GM10847 (cell line): Measurements from ENCODE around the gene PARVB.

Experiments used
- POLR2A ChIP-seq: IDR thresholded peaks from 2 replicates; pipeline ENCODE4 v1.6.1; 2011; ENCODE audit not compliant: insufficient read length; ENCODE audit errors: extremely low read depth

Gene PARVB

GRCh38 chr22:44018594-44018993 lies 5.5 kb upstream of the PARVB start:
- no peak for TF ChIP-seq POLR2A

DNA sequence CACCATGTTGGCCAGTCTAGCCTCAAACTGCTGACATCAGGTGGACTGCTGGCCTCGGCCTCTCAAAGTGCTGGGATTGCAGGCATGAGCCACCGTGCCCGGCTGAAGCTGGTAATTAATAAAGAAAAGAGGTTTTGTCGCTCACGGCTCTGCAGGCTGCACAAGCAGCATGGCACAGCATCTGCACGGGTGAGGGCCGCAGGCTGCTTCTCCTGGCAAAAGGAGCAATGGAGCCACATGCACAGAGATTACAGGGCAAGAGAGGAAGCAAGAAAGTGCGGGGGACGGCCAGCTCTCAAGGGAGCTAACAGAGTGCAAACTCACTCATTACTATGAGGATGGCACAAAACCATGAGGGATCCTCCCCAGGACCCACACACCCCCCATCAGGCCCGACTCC lies 4.7 kb upstream of the PARVB start:
- no peak for TF ChIP-seq POLR2A

DNA sequence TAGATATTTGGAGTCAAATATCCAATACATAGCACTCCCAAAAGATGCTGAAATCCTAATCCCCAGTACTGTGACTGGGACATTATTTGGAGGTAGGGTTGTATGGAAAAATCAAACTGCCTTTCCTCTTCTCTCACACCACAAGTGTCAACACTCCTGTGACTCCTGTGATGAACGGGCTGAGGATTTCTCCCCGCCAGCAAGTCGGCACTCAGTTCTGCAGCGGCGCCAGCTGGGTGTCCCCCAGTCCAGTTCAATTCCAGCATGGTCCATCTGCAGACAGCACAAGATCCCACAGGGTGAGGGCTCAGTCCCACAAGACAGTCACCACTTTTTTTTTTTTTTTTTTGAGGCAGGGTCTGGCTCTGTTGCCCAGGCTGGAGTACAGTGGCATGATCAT lies 4.3 kb upstream of the PARVB start:
- no peak for TF ChIP-seq POLR2A

DNA sequence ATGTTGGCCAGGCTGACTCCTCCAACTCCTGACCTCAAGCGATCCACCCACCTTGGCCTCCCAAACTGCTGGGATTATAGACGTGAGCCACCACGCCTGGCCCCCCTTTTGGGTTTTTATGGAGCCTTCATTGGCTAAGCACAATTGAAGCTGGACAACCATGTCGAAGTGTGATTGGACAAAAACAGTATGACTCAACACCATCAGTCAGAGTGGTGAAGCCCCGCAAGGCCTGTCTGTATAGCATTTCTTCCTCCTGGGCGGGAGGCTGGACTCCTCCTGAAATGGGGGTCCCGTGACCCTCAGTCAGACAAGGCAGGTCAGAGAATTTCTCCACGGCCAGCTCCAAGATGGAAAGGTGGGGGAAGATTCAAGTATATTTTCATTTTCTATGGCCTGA lies 3.1 kb upstream of the PARVB start:
- no peak for TF ChIP-seq POLR2A

GRCh38 chr22:44023404-44024287 lies 456 bp upstream of the PARVB start:
- TF ChIP-seq POLR2A, result peak; percentile 60

- peak; percentile 29 for TF ChIP-seq POLR2A
These were observed 1.3 kb downstream of the PARVB start for GRCh38 chr22:44025171-44026065.

GRCh38 chr22:44026066-44026629 lies 2.0 kb downstream of the PARVB start:
- TF ChIP-seq POLR2A, result no peak

GRCh38 chr22:44026630-44027511 lies 2.8 kb downstream of the PARVB start:
- peak; percentile 45 for TF ChIP-seq POLR2A

DNA sequence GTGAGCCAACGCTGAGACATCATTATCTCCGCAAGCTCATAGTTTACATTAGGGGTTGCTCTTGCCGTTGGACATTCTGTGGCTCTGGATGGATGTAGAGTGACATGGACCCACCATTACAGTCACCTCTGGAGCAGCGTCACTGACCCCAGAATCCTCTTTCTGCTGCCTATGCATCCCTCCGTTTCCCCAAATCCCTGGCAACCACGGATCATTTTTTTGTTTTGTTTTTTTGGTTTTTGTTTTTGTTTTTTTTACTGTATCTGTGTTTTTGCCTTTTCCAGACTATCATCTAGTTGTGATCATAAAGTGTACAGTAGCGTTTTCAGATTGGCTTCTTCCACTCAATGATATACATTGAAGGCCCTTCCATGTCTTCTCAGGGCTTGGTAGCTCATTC lies 4.0 kb downstream of the PARVB start:
- TF ChIP-seq POLR2A, result no peak

DNA sequence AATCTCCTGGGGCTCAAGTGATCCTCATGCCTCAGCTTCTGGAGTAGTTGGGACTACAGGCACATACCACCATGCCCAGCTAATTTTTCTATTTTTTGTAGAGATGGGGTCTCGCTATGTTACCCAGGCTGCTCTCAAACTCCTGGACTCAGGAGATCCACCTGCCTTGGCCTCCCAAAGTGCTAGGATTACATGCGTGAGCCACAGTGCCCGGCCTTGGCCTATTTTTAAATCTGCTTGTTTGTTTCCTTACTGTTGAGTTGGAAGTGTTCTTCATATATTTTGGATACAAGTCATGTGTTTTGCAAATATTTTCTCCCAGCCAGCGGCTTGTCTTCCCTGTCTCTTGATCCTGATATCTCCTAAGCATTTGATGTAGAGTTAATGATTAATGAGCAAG lies 5.0 kb downstream of the PARVB start:
- TF ChIP-seq POLR2A, result no peak

- TF ChIP-seq POLR2A, result no peak
These were observed 6.1 kb downstream of the PARVB start for GRCh38 chr22:44030051-44030701.

DNA sequence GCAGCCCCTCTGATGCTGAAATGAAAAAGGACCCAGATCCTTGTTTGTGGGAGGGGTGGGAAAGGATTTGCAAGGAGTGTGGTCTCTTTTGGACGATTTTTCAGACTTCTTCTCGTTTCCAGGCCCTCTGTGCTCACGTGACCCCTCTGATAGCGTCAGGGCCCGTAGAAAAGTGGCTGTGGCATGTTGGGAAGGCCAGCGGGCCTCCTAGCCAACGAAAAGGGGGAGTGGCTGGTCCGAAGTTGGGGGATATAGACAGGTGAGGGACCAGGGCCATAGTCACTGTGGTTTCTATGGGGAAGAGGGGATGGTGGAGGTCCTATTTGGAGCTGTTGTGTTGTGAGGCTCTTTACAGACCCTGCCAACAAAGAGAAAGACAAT lies 6.6 kb downstream of the PARVB start:
- TF ChIP-seq POLR2A, result no peak

- no peak for TF ChIP-seq POLR2A
These were observed 7.3 kb downstream of the PARVB start for GRCh38 chr22:44031158-44031952.
